ENCODE data around the gene IER5L. TPM values are rescaled to one million over a fixed set of nuclear protein-coding genes. Genes with fewer than 3 reads are reported as not detected.
A peak's percentile ranks its signal among the peaks of the same experiment; 100 is the strongest.

The IER5L gene
- total and polyA plus RNA-seq, 9 of the 15 experiments (the other 6 are each of a cell fraction or from before 2014, with no cell fraction given): 0.14 to 11.9 (median 0.52) TPM

- TF ChIP-seq, protein P1, sequence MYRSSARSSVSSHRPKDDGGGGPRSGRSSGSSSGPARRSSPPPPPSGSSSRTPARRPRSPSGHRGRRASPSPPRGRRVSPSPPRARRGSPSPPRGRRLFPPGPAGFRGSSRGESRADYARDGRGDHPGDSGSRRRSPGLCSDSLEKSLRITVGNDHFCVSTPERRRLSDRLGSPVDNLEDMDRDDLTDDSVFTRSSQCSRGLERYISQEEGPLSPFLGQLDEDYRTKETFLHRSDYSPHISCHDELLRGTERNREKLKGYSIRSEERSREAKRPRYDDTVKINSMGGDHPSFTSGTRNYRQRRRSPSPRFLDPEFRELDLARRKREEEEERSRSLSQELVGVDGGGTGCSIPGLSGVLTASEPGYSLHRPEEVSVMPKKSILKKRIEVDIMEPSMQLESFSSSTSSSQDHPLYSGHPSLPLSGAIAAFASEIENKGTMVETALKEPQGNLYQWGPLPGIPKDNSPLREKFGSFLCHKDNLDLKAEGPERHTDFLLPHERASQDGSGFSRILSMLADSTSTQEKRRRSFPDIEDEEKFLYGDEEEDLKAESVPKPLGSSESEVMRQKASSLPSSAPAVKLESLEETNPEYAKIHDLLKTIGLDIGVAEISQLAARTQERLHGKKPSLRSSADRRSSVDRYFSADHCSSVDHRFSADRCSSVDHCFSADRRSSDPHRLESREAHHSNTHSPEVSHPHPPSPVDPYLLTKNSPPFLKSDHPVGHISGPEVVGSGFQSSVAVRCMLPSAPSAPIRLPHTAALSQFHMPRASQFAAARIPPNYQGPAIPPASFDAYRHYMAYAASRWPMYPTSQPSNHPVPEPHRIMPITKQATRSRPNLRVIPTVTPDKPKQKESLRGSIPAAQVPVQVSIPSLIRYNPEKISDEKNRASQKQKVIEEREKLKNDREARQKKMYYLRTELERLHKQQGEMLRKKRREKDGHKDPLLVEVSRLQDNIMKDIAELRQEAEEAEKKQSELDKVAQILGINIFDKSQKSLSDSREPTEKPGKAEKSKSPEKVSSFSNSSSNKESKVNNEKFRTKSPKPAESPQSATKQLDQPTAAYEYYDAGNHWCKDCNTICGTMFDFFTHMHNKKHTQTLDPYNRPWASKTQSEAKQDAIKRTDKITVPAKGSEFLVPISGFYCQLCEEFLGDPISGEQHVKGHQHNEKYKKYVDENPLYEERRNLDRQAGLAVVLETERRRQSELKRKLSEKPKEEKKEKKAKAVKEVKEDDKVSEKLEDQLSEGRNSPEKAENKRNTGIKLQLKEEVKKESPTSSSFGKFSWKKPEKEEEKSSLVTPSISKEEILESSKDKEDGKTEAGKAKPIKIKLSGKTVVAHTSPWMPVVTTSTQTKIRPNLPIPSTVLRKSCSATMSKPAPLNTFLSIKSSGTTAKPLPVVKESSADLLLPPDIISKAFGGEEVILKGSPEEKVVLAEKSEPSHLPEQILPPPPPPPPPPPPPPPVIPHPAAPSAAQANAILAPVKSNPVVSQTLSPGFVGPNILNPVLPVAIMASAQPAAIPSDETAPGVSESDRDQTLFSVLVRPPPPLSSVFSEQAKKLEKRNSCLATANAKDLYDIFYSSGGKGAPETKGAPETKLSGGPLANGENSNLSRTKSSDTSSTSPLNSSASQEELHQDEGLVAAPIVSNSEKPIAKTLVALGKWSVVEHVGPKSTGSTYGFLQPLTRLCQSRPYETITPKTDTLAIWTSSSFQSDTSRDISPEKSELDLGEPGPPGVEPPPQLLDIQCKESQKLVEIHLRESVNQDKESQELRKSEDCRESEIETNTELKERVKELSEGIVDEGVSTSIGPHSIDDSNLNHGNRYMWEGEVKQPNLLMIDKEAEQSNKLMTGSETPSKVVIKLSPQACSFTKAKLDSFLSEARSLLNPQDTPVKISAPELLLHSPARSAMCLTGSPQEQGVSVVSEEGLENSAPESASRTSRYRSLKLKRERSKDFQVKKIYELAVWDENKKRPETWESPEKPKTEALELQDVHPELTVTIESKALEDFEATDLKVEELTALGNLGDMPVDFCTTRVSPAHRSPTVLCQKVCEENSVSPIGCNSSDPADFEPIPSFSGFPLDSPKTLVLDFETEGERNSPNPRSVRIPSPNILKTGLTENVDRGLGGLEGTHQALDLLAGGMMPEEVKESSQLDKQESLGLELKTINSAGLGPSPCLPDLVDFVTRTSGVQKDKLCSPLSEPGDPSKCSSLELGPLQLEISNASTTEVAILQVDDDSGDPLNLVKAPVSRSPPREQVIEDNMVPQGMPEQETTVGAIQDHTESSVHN (IDR thresholded peaks at IDR 0.05; ENCODE audit: borderline replicate concordance in 1 of 2, low read depth in 1 of 2): no peak
- peak; percentile 62; the same call in 1 of the 2 replicates for TF ChIP-seq ESRRA (IDR thresholded peaks at IDR 0.05; ENCODE audit: borderline replicate concordance, low read depth)
- TF ChIP-seq ZC3H11A (IDR thresholded peaks at IDR 0.05; ENCODE audit: low read depth, low read length): no peak
- TF ChIP-seq, protein P2, sequence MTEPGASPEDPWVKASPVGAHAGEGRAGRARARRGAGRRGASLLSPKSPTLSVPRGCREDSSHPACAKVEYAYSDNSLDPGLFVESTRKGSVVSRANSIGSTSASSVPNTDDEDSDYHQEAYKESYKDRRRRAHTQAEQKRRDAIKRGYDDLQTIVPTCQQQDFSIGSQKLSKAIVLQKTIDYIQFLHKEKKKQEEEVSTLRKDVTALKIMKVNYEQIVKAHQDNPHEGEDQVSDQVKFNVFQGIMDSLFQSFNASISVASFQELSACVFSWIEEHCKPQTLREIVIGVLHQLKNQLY (CRISPR knock-in tag; conservative IDR thresholded peaks at IDR 0.05): peak in 1 of 2 experiments; percentile 70; a peak in 1 of 4 replicates
- peak; percentile 89 for TF ChIP-seq SMC3 (conservative IDR thresholded peaks at IDR 0.05; ENCODE audit: insufficient read depth, low read depth, low read length)
- peak; percentile 37; the same call in 1 of the 2 replicates for TF ChIP-seq TOE1 (IDR thresholded peaks at IDR 0.05; ENCODE audit: borderline replicate concordance)
- 0 out of 2 replicates have a peak, but pooled peaks have one; percentile 43 for TF ChIP-seq TOE1 (CRISPR knock-in tag; IDR thresholded peaks at IDR 0.05; ENCODE audit: borderline replicate concordance, low read depth)
- TF ChIP-seq HNRNPL (IDR thresholded peaks at IDR 0.05; ENCODE audit: low read depth, low read length): no peak
- peak; percentile 52; the same call in 1 of the 2 replicates for TF ChIP-seq MTA1 (IDR thresholded peaks at IDR 0.05; ENCODE audit: borderline replicate concordance)
Measured at GRCh38 chr9:129174102-129174723, 3.8 kb downstream of the IER5L start (continued).

Data from K562 (cell line).